ENCODE results near the gene HAUS6. TPM values are rescaled to one million over a fixed set of nuclear protein-coding genes. Genes with fewer than 3 reads are reported as not detected.

Gene HAUS6
- total and polyA plus RNA-seq, 2 of the 8 experiments (the other 6 are each of a cell fraction or from before 2014, with no cell fraction given), result 11.7 to 52.4 TPM

DNA sequence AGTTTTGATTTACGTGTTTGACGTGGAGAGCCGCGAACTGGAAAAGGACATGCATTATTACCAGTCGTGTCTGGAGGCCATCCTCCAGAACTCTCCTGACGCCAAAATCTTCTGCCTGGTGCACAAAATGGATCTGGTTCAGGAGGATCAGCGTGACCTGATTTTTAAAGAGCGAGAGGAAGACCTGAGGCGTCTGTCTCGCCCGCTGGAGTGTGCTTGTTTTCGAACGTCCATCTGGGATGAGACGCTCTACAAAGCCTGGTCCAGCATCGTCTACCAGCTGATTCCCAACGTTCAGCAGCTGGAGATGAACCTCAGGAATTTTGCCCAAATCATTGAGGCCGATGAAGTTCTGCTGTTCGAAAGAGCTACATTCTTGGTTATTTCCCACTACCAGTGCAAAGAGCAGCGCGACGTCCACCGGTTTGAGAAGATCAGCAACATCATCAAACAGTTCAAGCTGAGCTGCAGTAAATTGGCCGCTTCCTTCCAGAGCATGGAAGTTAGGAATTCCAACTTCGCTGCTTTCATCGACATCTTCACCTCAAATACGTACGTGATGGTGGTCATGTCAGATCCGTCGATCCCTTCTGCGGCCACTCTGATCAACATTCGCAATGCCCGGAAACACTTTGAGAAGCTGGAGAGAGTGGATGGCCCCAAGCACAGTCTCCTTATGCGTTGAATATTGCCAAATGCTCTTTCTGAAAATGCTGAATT, 52.6 kb downstream of the HAUS6 start:
- no peak overlapping the region for H2BK120ac ChIP-seq (replicated peaks; ENCODE audit: low read depth, low read length)
- DNase-seq (ENCODE audit: low read depth in 1 of 2, low spot score in 2 of 2) (no peak), FAIRE-seq (no peak)
- H3K79me2 ChIP-seq (ENCODE audit: control insufficient read depth in 1 of 2, insufficient read depth in 2 of 2, low read length in 2 of 2), result peaks cover 0 to 10% of the 10 kb centered on the region in 2 experiments; a peak in 2 of 4 replicates
- H2AFZ ChIP-seq (ENCODE audit: low read length), result peak overlapping the region; percentile 1; the same call in 1 of the 2 replicates
- CTCF ChIA-PET (ENCODE audit: partially characterized antibody), result interaction anchor here (0.8 to 1.5 kb wide), 3 partner anchors 35 to 415 kb away, joined by 3 to 4 read pairs (median 4); no protein-coding TSS in a partner anchor
- no peak overlapping the region for H2BK5ac ChIP-seq (ENCODE audit: low read depth, low read length)
- H3K36me3 ChIP-seq (ENCODE audit: control insufficient read depth in 2 of 4, insufficient read depth in 4 of 4, low read length in 3 of 4), result no peaks in the 10 kb centered on the region
- peaks cover 1 to 10% of the 10 kb centered on the region in 2 experiments for H4K20me1 ChIP-seq (replicated peaks in 1 of 2; ENCODE audit: control insufficient read depth in 1 of 2, insufficient read depth in 2 of 2, low read length in 2 of 2)
- H3K27me3 ChIP-seq (replicated peaks in 1 of 4; ENCODE audit: control insufficient read depth in 3 of 4, extremely low read depth in 1 of 4, insufficient read depth in 3 of 4, low read length in 3 of 4), result no peaks in the 10 kb centered on the region
- H3K23ac ChIP-seq (ENCODE audit: insufficient read length), result no peak overlapping the region
- H3K18ac ChIP-seq (ENCODE audit: extremely low read depth, low read length), result no peak overlapping the region
- H3K56ac ChIP-seq (replicated peaks; ENCODE audit: insufficient read length, low read depth, low read length), result no peak overlapping the region
- peak overlapping the region; percentile 99 to 100 for H3K4me2 ChIP-seq (ENCODE audit: insufficient read depth in 1 of 2, low read depth in 2 of 2, low read length in 2 of 2)
- no peak overlapping the region for H2BK12ac ChIP-seq (ENCODE audit: low read depth, low read length)
- peaks cover 13% of the 10 kb centered on the region for H3K23me2 ChIP-seq (ENCODE audit: low read depth, low read length)
- H3K14ac ChIP-seq (ENCODE audit: insufficient read length), result no peak overlapping the region
- H3K4me3 ChIP-seq (ENCODE audit: extremely low read depth in 1 of 4, insufficient read depth in 2 of 4, low read depth in 3 of 4, low read length in 4 of 4), result peak overlapping the region; percentile 76 to 92 (median 82)
- no peaks in the 10 kb centered on the region for H3K4me1 ChIP-seq (replicated peaks in 1 of 4; ENCODE audit: control insufficient read depth in 3 of 4, insufficient read depth in 4 of 4, low read length in 3 of 4)
- H3K79me1 ChIP-seq (ENCODE audit: low read depth, low read length), result peaks cover 7% of the 10 kb centered on the region
- no peak overlapping the region for H2BK15ac ChIP-seq (ENCODE audit: low read length)
- H3K4ac ChIP-seq (replicated peaks; ENCODE audit: insufficient read length, low read depth, low read length), result no peak overlapping the region
- H4K91ac ChIP-seq (replicated peaks; ENCODE audit: insufficient read length, low read length), result no peak overlapping the region
- peak overlapping the region; percentile 9 to 93 (median 72) for H3K9ac ChIP-seq (replicated peaks in 1 of 4; ENCODE audit: extremely low read depth in 1 of 4, low read depth in 3 of 4, low read length in 3 of 4)
- H2AK5ac ChIP-seq (ENCODE audit: low read depth, low read length), result no peak overlapping the region
- no peaks in the 10 kb centered on the region for H3K9me3 ChIP-seq (ENCODE audit: insufficient read depth in 2 of 2, low read depth in 1 of 2, low read length in 1 of 2)
- H4K8ac ChIP-seq (ENCODE audit: extremely low read depth, insufficient read depth, low read length), result 0 out of 2 replicates have a peak overlapping the region, but pooled peaks have one; percentile 81
- WGBS, 2 experiments (ENCODE audit: extremely low coverage in 1 of 2, insufficient coverage in 1 of 2, insufficient read length in 1 of 2, insufficient replicate concordance in 2 of 2, low coverage in 1 of 2, low lambda C conversion rate in 2 of 2, missing lambda C conversion rate in 1 of 2), result 14% methylated on average over 33 of the region's 33 CpGs; no CpG with 5 or more reads in 1 of the 2 experiments
- no peak overlapping the region for H2BK20ac ChIP-seq (ENCODE audit: low read length)
- H4K5ac ChIP-seq (ENCODE audit: insufficient read length, low read depth, low read length), result no peak overlapping the region
- POLR2A ChIA-PET (ENCODE audit: partially characterized antibody), result interaction anchor here (0.7 to 3.6 kb wide), 10 partner anchors 12 to 345 kb away, joined by 3 to 12 read pairs (median 5); partner anchors contain the start of gene RPS6
- TF ChIP-seq MAFK (IDR thresholded peaks at IDR 0.05; ENCODE audit: low read depth, low read length) (no peak), SIN3A (conservative IDR thresholded peaks at IDR 0.05 in 1 of 2, IDR thresholded peaks at IDR 0.05 in 1 of 2; ENCODE audit: low read depth in 1 of 2, low read length in 2 of 2) (0 out of 4 replicates have a peak, but pooled peaks of 1 of the 2 experiments have one; percentile 47)
- H3K27ac ChIP-seq (ENCODE audit: low read depth, low read length), result no peak overlapping the region
